ENCODE data around the gene ZNF787.
A peak's percentile ranks its signal among the peaks of the same experiment; 100 is the strongest.

ZNF787 gene

GRCh38 chr19:56085571-56086275 is 35.4 kb downstream of the ZNF787 start:
- no peak for DNase-seq

DNA sequence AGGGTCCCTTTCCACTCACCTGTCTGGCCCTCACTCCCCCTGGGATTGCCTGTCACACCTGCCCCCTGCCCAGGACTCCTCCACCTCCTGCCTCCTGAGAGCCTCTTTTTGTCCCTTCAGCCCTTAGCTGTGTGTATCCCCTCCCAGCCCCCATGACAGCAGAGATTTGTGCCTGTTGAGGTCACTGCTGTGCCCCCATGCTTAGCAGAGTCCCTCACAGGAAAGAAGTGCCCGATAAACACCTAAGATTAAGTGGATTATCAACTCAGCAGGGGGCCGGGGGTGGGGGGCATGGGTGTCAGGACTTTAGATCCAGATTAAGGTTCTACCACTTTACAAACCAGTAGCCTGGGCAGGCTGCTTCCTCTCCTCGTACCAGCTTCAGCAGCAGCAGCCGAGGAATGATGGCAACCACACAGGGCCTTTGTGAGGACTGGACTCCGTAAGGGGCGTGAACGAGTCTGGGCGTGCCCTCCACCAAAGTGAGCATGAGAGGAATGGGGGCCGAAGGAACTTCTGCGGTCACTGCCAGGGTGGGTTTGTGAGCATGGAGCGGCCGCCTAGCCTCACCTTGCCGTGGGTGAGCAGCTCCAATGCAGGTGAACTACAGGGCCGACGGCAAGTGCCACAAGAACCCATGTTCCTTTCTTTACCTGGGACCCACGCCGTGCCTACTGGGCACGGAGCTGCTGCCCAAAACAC is 36.1 kb downstream of the ZNF787 start:
- DNase-seq = no peak

DNA sequence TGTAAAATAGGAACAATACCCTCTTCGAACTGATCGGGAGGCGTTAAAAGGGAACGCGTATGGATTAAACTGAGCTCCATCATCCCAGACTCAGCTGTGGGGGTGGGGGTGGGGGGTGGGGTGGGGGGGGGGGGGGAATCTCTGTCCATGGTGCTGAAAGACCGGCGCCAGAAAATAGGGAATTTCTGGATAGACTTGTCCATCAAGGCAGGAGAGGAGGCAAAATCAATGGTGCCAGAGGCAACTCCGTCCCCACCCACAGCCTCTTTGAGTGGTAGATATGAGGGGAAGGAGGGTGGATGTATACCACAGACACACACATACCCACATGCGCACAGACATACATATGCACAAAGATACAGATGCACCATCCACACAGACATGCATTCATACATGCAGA is 37.4 kb downstream of the ZNF787 start:
- no peak for DNase-seq

- DNase-seq = peak; percentile 49
These were observed 40.3 kb downstream of the ZNF787 start for GRCh38 chr19:56080669-56081401.

DNA sequence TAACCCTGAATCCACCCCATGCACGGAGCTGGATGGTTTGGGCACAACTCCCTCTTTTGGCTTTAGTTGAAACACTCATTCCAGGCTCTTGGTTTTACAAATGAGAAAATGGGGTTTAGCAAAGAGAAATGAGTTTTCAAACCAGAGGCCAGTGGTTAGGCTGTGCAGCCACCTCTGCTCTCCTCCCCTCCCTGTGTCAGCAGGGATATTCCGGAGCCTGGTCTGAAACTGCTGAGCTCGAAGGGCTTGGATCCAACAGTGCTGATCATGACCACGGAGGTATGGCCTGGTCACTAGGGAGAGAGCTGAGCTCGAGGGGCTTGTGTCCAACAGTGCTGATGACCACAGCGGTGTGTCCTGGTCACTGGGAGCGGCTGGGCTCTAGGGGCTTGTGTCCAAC is 41.5 kb downstream of the ZNF787 start:
- no peak for DNase-seq

DNA sequence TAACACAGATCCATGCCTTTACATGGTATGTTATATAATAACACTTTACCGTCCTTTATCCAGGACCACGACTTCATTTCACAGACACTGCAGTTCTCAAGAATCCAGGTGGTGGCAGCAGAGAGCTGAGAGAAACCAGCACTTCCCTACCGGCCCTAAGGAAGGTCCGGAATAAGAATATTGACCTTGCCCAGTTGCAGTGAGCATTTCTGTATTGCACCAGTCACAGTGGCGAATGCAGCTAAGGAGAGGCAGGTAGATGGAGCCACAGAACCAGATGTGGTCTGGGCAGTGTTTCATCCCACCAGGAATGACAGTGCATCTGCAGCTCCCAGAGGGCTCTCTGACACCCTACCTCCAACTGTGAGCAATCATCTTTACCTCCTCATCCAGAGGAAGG is 44.6 kb downstream of the ZNF787 start:
- DNase-seq = no peak

GRCh38 chr19:56071151-56071550 is 49.9 kb downstream of the ZNF787 start:
- DNase-seq = no peak

- DNase-seq = no peak
These were observed 51.5 kb downstream of the ZNF787 start for GRCh38 chr19:56069642-56070041.

GRCh38 chr19:56066152-56067023 is 54.7 kb downstream of the ZNF787 start:
- no peak for DNase-seq

DNA sequence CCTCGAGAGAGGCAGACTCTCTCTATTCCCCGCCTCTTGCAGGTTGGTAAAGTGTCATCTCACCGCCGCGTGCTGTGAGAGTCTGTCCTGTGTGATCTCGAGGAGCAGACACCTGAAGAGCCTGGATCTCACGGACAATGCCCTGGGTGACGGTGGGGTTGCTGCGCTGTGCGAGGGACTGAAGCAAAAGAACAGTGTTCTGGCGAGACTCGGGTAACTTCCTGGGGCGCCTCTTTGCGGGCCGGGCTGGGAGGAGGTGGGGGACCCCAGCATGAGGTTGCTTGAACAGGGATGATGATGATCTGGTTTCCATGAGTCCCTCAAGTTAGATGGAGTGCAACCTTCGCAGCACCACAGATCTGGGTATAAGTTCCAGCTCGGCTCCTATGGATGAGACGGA is 67.5 kb downstream of the ZNF787 start:
- no peak for DNase-seq
